ENCODE measurements around the gene CELF2.

Gene CELF2

DNA sequence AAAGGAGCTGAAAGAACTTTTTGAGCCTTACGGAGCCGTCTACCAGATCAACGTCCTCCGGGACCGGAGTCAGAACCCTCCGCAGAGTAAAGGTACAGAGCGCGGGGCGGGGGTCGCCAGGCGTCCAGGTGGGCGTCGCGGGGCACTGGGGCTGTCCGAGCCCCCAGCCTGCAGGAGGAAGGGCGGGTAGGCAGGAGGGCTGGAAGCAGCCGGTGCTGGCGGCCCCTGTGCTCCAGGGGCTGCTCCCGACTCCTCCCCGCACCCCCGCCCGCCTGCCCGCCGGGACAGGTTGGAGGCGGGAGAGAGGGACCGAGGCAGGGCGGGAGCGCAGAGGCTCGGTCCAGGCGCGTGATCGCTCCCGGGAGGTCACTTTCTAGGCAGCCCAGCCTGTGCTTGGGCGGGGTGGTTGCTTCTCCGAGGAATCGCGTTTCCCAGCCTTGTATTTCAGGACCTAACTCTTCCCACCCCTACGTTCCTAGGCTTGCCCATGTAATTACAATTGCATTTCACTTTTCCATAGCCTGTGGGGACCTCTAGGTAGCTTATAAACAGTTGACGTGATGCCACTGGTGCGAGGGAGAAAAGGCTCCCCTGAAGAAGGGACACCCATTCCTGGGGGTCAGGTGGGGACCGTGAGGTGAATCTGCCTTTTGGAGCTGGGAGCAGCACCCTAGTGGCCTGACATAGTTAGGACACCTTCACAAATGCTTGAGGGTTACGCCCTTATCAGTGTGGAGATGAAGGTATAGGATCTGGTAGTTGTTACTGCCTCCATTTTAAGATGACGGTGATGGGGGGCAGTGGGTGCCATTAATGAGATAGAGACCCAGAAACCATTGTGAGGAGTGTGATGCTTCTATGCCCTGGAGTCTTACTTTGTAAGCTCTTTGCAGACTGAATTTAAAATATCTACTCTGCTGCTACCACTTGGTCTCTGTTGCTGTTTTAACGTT is 148.2 kb downstream of the CELF2 start:
- no peak overlapping the region for H4K8ac ChIP-seq (ENCODE audit: low read depth, low read length)
- H2AFZ ChIP-seq (ENCODE audit: low read length): peak overlapping the region; percentile 88
- H3K23ac ChIP-seq (ENCODE audit: low read depth, low read length, poor library complexity): no peak overlapping the region
- no peak overlapping the region for H3K14ac ChIP-seq (ENCODE audit: low read length)
- no peak overlapping the region for H3K4ac ChIP-seq (ENCODE audit: low read length)
- peak overlapping the region; percentile 72 for H3K4me2 ChIP-seq (ENCODE audit: insufficient read depth, low read length, poor library complexity, severe bottlenecking)
- peak overlapping the region; percentile 82 for H2BK120ac ChIP-seq (ENCODE audit: low read depth, low read length)
- peak overlapping the region; percentile 47 for H2BK15ac ChIP-seq (ENCODE audit: low read length)
- H3K4me1 ChIP-seq (ENCODE audit: control insufficient read depth in 2 of 2, insufficient read depth in 1 of 2, low read depth in 1 of 2, low read length in 2 of 2): peaks cover 10 to 18% of the 10 kb centered on the region in 2 donors
- H3K4me3 ChIP-seq (ENCODE audit: low read length in 2 of 2): peak overlapping the region; percentile 54 to 81
- peaks cover 2 to 6% of the 10 kb centered on the region in 2 donors for H3K9me3 ChIP-seq (replicated peaks in 1 of 2; ENCODE audit: control insufficient read depth in 2 of 2, insufficient read depth in 1 of 2, low read depth in 1 of 2, low read length in 2 of 2)
- H2AK5ac ChIP-seq (ENCODE audit: low read depth, low read length): peak overlapping the region; percentile 59
- no peak overlapping the region for H4K91ac ChIP-seq (ENCODE audit: low read depth, low read length, poor library complexity)
- peak overlapping the region; percentile 93 for H2BK5ac ChIP-seq (ENCODE audit: low read length)
- no peaks in the 10 kb centered on the region for H3K79me1 ChIP-seq (ENCODE audit: low read depth, low read length)
- no peaks in the 10 kb centered on the region for H3K27me3 ChIP-seq (ENCODE audit: control insufficient read depth in 3 of 3, insufficient read depth in 3 of 3, low read depth in 1 of 3, low read length in 3 of 3)
- no CpG with 5 or more reads among the region's 44 CpGs for WGBS, 2 donors (ENCODE audit: extremely low coverage in 2 of 2, insufficient read length in 2 of 2, insufficient replicate concordance in 1 of 2)
- peaks cover 0 to 2% of the 10 kb centered on the region in 2 donors for H3K36me3 ChIP-seq (replicated peaks in 1 of 2; ENCODE audit: control insufficient read depth in 2 of 2, insufficient read depth in 2 of 2, low read length in 2 of 2)
- H3K18ac ChIP-seq (ENCODE audit: low read length): peak overlapping the region; percentile 97
- H2BK12ac ChIP-seq (ENCODE audit: low read length): no peak overlapping the region
- peak; percentile 51 for DNase-seq (ENCODE audit: low spot score)
- peak overlapping the region; percentile 98 for H3K27ac ChIP-seq (replicated peaks; ENCODE audit: low read length)
- peak overlapping the region; percentile 91 for H3K9ac ChIP-seq (ENCODE audit: low read depth, low read length, poor library complexity)

DNA sequence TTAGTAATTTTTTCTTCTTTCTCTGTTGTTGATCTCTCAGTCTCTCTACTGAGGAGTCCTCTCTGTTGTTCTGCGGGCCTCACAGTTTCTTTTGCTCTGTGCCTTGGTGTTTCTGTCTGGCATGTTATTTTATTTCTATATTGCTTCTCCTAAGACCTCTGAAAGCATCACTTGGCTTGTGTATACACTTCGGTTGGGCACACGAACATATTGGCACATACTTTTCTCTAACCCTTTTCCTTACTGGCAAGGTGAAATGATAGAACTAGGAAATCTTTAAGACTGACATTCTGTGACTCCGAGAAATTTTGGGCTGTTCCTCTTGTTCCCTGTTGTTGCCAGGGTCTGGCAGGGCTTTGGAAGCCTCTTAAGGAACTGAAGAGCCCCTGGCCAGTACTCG is 148.9 kb downstream of the CELF2 start:
- Histone ChIP-seq H3K9ac (ENCODE audit: low read depth, low read length, poor library complexity) (no peak overlapping the region), H2BK15ac (ENCODE audit: low read length) (no peak overlapping the region), H3K79me1 (ENCODE audit: low read depth, low read length) (no peaks in the 10 kb centered on the region), H2BK120ac (ENCODE audit: low read depth, low read length) (no peak overlapping the region), H3K27me3 (ENCODE audit: control insufficient read depth in 3 of 3, insufficient read depth in 3 of 3, low read depth in 1 of 3, low read length in 3 of 3) (no peaks in the 10 kb centered on the region), H3K14ac (ENCODE audit: low read length) (no peak overlapping the region), H2BK12ac (ENCODE audit: low read length) (no peak overlapping the region), H3K4ac (ENCODE audit: low read length) (no peak overlapping the region), H3K4me1 (ENCODE audit: control insufficient read depth in 2 of 2, insufficient read depth in 1 of 2, low read depth in 1 of 2, low read length in 2 of 2) (peaks cover 10 to 20% of the 10 kb centered on the region in 2 donors), H3K4me3 (ENCODE audit: low read length in 2 of 2) (no peak overlapping the region), H3K18ac (ENCODE audit: low read length) (no peak overlapping the region), H2AK5ac (ENCODE audit: low read depth, low read length) (no peak overlapping the region), H3K9me3 (replicated peaks in 1 of 2; ENCODE audit: control insufficient read depth in 2 of 2, insufficient read depth in 1 of 2, low read depth in 1 of 2, low read length in 2 of 2) (peaks cover 0 to 6% of the 10 kb centered on the region in 2 donors), H3K36me3 (replicated peaks in 1 of 2; ENCODE audit: control insufficient read depth in 2 of 2, insufficient read depth in 2 of 2, low read length in 2 of 2) (peaks cover 0 to 2% of the 10 kb centered on the region in 2 donors), H3K23ac (ENCODE audit: low read depth, low read length, poor library complexity) (no peak overlapping the region), H2AFZ (ENCODE audit: low read length) (no peak overlapping the region), H3K27ac (replicated peaks; ENCODE audit: low read length) (no peak overlapping the region), H3K4me2 (ENCODE audit: insufficient read depth, low read length, poor library complexity, severe bottlenecking) (peak overlapping the region; percentile 72), H2BK5ac (ENCODE audit: low read length) (no peak overlapping the region), H4K8ac (ENCODE audit: low read depth, low read length) (no peak overlapping the region), H4K91ac (ENCODE audit: low read depth, low read length, poor library complexity) (no peak overlapping the region)
- no CpG with 5 or more reads among the region's 5 CpGs for WGBS, 2 donors (ENCODE audit: extremely low coverage in 2 of 2, insufficient read length in 2 of 2, insufficient replicate concordance in 1 of 2)
- no peak for DNase-seq (ENCODE audit: low spot score)

DNA sequence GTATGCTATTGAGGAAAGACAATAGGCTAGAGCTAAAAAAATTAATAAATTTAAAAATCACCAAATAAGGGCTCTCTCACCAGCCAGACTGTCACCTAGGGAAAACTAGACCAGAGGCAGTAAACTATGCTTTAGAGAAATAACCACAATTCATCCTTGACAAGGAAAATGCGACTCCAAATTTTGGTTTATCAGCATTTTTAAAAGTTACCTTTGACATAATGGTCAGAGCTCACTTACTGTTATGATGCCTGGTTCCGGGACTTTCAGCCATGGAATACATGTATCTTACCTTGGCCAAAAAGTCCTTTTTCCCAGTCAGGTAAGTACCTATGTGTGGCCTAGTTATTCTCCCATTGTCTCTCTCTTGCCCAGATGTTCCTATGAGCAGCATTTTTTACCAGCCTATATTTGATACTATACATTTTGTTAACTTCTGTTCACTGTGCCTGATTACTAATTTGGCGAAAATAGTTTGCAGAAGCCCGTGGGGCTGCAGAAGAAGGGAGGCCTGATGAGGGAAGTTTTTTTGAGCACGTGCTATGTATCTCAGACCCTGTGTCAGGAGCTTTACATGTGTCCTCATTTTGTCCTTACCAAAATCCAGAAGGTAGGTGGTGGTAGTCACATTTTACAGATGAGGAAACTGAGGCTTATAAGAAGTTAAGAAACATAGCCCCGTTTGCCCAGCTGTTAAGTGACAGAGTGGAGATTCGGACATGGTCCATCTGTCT is 149.7 kb downstream of the CELF2 start:
- no CpG with 5 or more reads among the region's 7 CpGs for WGBS, 2 donors (ENCODE audit: extremely low coverage in 2 of 2, insufficient read length in 2 of 2, insufficient replicate concordance in 1 of 2)
- Histone ChIP-seq H3K27ac (replicated peaks; ENCODE audit: low read length) (no peak overlapping the region), H2AK5ac (ENCODE audit: low read depth, low read length) (no peak overlapping the region), H3K9ac (ENCODE audit: low read depth, low read length, poor library complexity) (no peak overlapping the region), H4K91ac (ENCODE audit: low read depth, low read length, poor library complexity) (no peak overlapping the region), H3K79me1 (ENCODE audit: low read depth, low read length) (no peaks in the 10 kb centered on the region), H3K4me3 (ENCODE audit: low read length in 2 of 2) (no peak overlapping the region), H3K36me3 (replicated peaks in 1 of 2; ENCODE audit: control insufficient read depth in 2 of 2, insufficient read depth in 2 of 2, low read length in 2 of 2) (peaks cover 0 to 2% of the 10 kb centered on the region in 2 donors), H3K9me3 (replicated peaks in 1 of 2; ENCODE audit: control insufficient read depth in 2 of 2, insufficient read depth in 1 of 2, low read depth in 1 of 2, low read length in 2 of 2) (no peaks in the 10 kb centered on the region), H3K4me1 (ENCODE audit: control insufficient read depth in 2 of 2, insufficient read depth in 1 of 2, low read depth in 1 of 2, low read length in 2 of 2) (peaks cover 10 to 20% of the 10 kb centered on the region in 2 donors), H2BK15ac (ENCODE audit: low read length) (no peak overlapping the region), H2BK120ac (ENCODE audit: low read depth, low read length) (no peak overlapping the region), H3K4me2 (ENCODE audit: insufficient read depth, low read length, poor library complexity, severe bottlenecking) (no peak overlapping the region), H3K18ac (ENCODE audit: low read length) (no peak overlapping the region), H2BK12ac (ENCODE audit: low read length) (no peak overlapping the region), H2BK5ac (ENCODE audit: low read length) (no peak overlapping the region), H2AFZ (ENCODE audit: low read length) (no peak overlapping the region), H4K8ac (ENCODE audit: low read depth, low read length) (no peak overlapping the region), H3K14ac (ENCODE audit: low read length) (no peak overlapping the region), H3K27me3 (ENCODE audit: control insufficient read depth in 3 of 3, insufficient read depth in 3 of 3, low read depth in 1 of 3, low read length in 3 of 3) (no peaks in the 10 kb centered on the region), H3K23ac (ENCODE audit: low read depth, low read length, poor library complexity) (no peak overlapping the region), H3K4ac (ENCODE audit: low read length) (no peak overlapping the region)
- DNase-seq (ENCODE audit: low spot score): no peak
